Globus pallidus (tissue), 1 donor: ENCODE results near the gene CLTCL1.

Experiments used
- DNase-seq: peaks from one replicate; pipeline ENCODE4 v3.0.0-alpha.2; 2015; ENCODE audit warnings: low spot score

CLTCL1 gene

GRCh38 chr22:19131685-19132015 is 159.9 kb downstream of the CLTCL1 start:
- DNase-seq, result no peak

- no peak for DNase-seq
These were observed 160.4 kb downstream of the CLTCL1 start, which contains the start of gene TSSK2 for GRCh38 chr22:19130959-19131684. TSS of gene TSSK2 (plus strand) at chr22:19131308. CDS start at chr22:19131400, 92 bp downstream.

GRCh38 chr22:19129871-19130270 is 161.6 kb downstream of the CLTCL1 start:
- no peak for DNase-seq
